ENCODE data around the gene TNFAIP3. TPM values are rescaled to one million over a fixed set of nuclear protein-coding genes. Genes with fewer than 3 reads are reported as not detected.
"Not testable (repeated sequence)": the region's sequence is repeated elsewhere in the genome, so short reads cannot be mapped to it uniquely, and the experiment has no call there.

TNFAIP3 gene
- total RNA-seq, 1 experiment from 2014 or later, result 1.7 TPM

GRCh38 chr6:137884149-137884909 is 17.3 kb downstream of the TNFAIP3 start:
- DNase-seq, result no peak
- Histone ChIP-seq H3K4me3 (ENCODE audit: insufficient read depth, low read depth, low read length) (no peak overlapping the region), H3K27me3 (ENCODE audit: control insufficient read depth, insufficient read depth, low read length) (no peaks in the 10 kb centered on the region), H3K36me3 (replicated peaks; ENCODE audit: control insufficient read depth, insufficient read depth, low read length) (0 out of 2 replicates have a peak, but pooled peaks cover 2% of the 10 kb centered on the region)

GRCh38 chr6:137884910-137885229 is 17.8 kb downstream of the TNFAIP3 start:
- not testable (repeated sequence) for DNase-seq; H3K4me3 ChIP-seq (ENCODE audit: insufficient read depth, low read depth, low read length); H3K36me3 ChIP-seq (replicated peaks; ENCODE audit: control insufficient read depth, insufficient read depth, low read length); H3K27me3 ChIP-seq (ENCODE audit: control insufficient read depth, insufficient read depth, low read length)

- not testable (repeated sequence) for H3K4me3 ChIP-seq (ENCODE audit: insufficient read depth, low read depth, low read length); H3K27me3 ChIP-seq (ENCODE audit: control insufficient read depth, insufficient read depth, low read length); DNase-seq; H3K36me3 ChIP-seq (replicated peaks; ENCODE audit: control insufficient read depth, insufficient read depth, low read length)
Measured at GRCh38 chr6:137886226-137886625, 19.2 kb downstream of the TNFAIP3 start.

- no peak overlapping the region for H3K4me3 ChIP-seq (ENCODE audit: insufficient read depth, low read depth, low read length)
- DNase-seq, result no peak
- no peaks in the 10 kb centered on the region for H3K27me3 ChIP-seq (ENCODE audit: control insufficient read depth, insufficient read depth, low read length)
- H3K36me3 ChIP-seq (replicated peaks; ENCODE audit: control insufficient read depth, insufficient read depth, low read length), result no peaks in the 10 kb centered on the region
Measured at GRCh38 chr6:137890983-137891537, 24.0 kb downstream of the TNFAIP3 start.

GRCh38 chr6:137892271-137892708 is 25.2 kb downstream of the TNFAIP3 start:
- DNase-seq, result no peak
- Histone ChIP-seq H3K4me3 (ENCODE audit: insufficient read depth, low read depth, low read length) (no peak overlapping the region), H3K27me3 (ENCODE audit: control insufficient read depth, insufficient read depth, low read length) (no peaks in the 10 kb centered on the region), H3K36me3 (replicated peaks; ENCODE audit: control insufficient read depth, insufficient read depth, low read length) (no peaks in the 10 kb centered on the region)

- H3K4me3 ChIP-seq (ENCODE audit: insufficient read depth, low read depth, low read length), result no peak overlapping the region
- no peaks in the 10 kb centered on the region for H3K27me3 ChIP-seq (ENCODE audit: control insufficient read depth, insufficient read depth, low read length)
- no peaks in the 10 kb centered on the region for H3K36me3 ChIP-seq (replicated peaks; ENCODE audit: control insufficient read depth, insufficient read depth, low read length)
- DNase-seq, result no peak
Measured at GRCh38 chr6:137893181-137893580, 26.1 kb downstream of the TNFAIP3 start.

GRCh38 chr6:137893726-137894125 is 26.7 kb downstream of the TNFAIP3 start:
- no peaks in the 10 kb centered on the region for H3K36me3 ChIP-seq (replicated peaks; ENCODE audit: control insufficient read depth, insufficient read depth, low read length)
- H3K4me3 ChIP-seq (ENCODE audit: insufficient read depth, low read depth, low read length), result no peak overlapping the region
- H3K27me3 ChIP-seq (ENCODE audit: control insufficient read depth, insufficient read depth, low read length), result no peaks in the 10 kb centered on the region
- DNase-seq, result no peak

GRCh38 chr6:137894378-137894777 is 27.3 kb downstream of the TNFAIP3 start:
- not testable (repeated sequence) for DNase-seq; H3K36me3 ChIP-seq (replicated peaks; ENCODE audit: control insufficient read depth, insufficient read depth, low read length); H3K4me3 ChIP-seq (ENCODE audit: insufficient read depth, low read depth, low read length)

GRCh38 chr6:137894779-137895385 is 27.8 kb downstream of the TNFAIP3 start:
- no peak overlapping the region for H3K4me3 ChIP-seq (ENCODE audit: insufficient read depth, low read depth, low read length)
- no peaks in the 10 kb centered on the region for H3K27me3 ChIP-seq (ENCODE audit: control insufficient read depth, insufficient read depth, low read length)
- no peak for DNase-seq
- no peaks in the 10 kb centered on the region for H3K36me3 ChIP-seq (replicated peaks; ENCODE audit: control insufficient read depth, insufficient read depth, low read length)

More at GRCh38 chr6:137894378-137894777, 27.3 kb downstream of the TNFAIP3 start:
- H3K27me3 ChIP-seq (ENCODE audit: control insufficient read depth, insufficient read depth, low read length), result not testable (repeated sequence)

- no peaks in the 10 kb centered on the region for H3K27me3 ChIP-seq (ENCODE audit: control insufficient read depth, insufficient read depth, low read length)
- no peaks in the 10 kb centered on the region for H3K36me3 ChIP-seq (replicated peaks; ENCODE audit: control insufficient read depth, insufficient read depth, low read length)
- no peak overlapping the region for H3K4me3 ChIP-seq (ENCODE audit: insufficient read depth, low read depth, low read length)
- DNase-seq, result no peak
Measured at GRCh38 chr6:137896647-137897046, 29.6 kb downstream of the TNFAIP3 start.

- DNase-seq, result no peak
- H3K36me3 ChIP-seq (replicated peaks; ENCODE audit: control insufficient read depth, insufficient read depth, low read length), result no peaks in the 10 kb centered on the region
- no peaks in the 10 kb centered on the region for H3K27me3 ChIP-seq (ENCODE audit: control insufficient read depth, insufficient read depth, low read length)
- H3K4me3 ChIP-seq (ENCODE audit: insufficient read depth, low read depth, low read length), result no peak overlapping the region
Measured at GRCh38 chr6:137900815-137901214, 33.8 kb downstream of the TNFAIP3 start.

- no peaks in the 10 kb centered on the region for H3K36me3 ChIP-seq (replicated peaks; ENCODE audit: control insufficient read depth, insufficient read depth, low read length)
- no peaks in the 10 kb centered on the region for H3K27me3 ChIP-seq (ENCODE audit: control insufficient read depth, insufficient read depth, low read length)
- no peak overlapping the region for H3K4me3 ChIP-seq (ENCODE audit: insufficient read depth, low read depth, low read length)
- no peak for DNase-seq
Measured at GRCh38 chr6:137901454-137901853, 34.4 kb downstream of the TNFAIP3 start.

- no peak overlapping the region for H3K4me3 ChIP-seq (ENCODE audit: insufficient read depth, low read depth, low read length)
- no peaks in the 10 kb centered on the region for H3K36me3 ChIP-seq (replicated peaks; ENCODE audit: control insufficient read depth, insufficient read depth, low read length)
- no peaks in the 10 kb centered on the region for H3K27me3 ChIP-seq (ENCODE audit: control insufficient read depth, insufficient read depth, low read length)
- DNase-seq, result no peak
Measured at GRCh38 chr6:137902699-137903098, 35.6 kb downstream of the TNFAIP3 start.

- H3K27me3 ChIP-seq (ENCODE audit: control insufficient read depth, insufficient read depth, low read length), result no peaks in the 10 kb centered on the region
- no peak overlapping the region for H3K4me3 ChIP-seq (ENCODE audit: insufficient read depth, low read depth, low read length)
- no peaks in the 10 kb centered on the region for H3K36me3 ChIP-seq (replicated peaks; ENCODE audit: control insufficient read depth, insufficient read depth, low read length)
- DNase-seq, result no peak
Measured at GRCh38 chr6:137903274-137903932, 36.3 kb downstream of the TNFAIP3 start.

All from H7 (cell line).